ENCODE measurements around the gene NPTN.

- no peak for TF ChIP-seq EZH2 (optimal IDR thresholded peaks at IDR 0.05; ENCODE audit: low read depth, low read length)
- TF ChIP-seq EZH2phosphoT487 (IDR thresholded peaks at IDR 0.05; ENCODE audit: low read length) = no peak
Observed at GRCh38 chr15:73585871-73586654, 47.1 kb downstream of the NPTN start.
